Body of pancreas (tissue), 4 donors: ENCODE results near the gene IGF2BP3. TPM values are rescaled to one million over a fixed set of nuclear protein-coding genes. Genes with fewer than 3 reads are reported as not detected.

ENCODE experiments used
- ATAC-seq: fragments of 150-250 bp; one replicate; pipeline ENCODE4 v1.9.1; 2016
- DNase-seq, 4 donors: peaks; one replicate each; pipeline ENCODE4 v3.0.0-alpha.2; 2019
- H3K27ac ChIP-seq, 4 donors: fragments of 200-600 bp; sonication (generic); 1 replicate in 3 of 4; 2 replicates in 1 of 4; pipeline versions ENCODE4 v1.5.1 to v1.6.1; 2016 to 2019; ENCODE audit warnings: mild to moderate bottlenecking in 1 of 4, mixed read lengths in 1 of 4, moderate library complexity in 1 of 4
- H3K27me3 ChIP-seq, 2 donors: fragments of 200-600 bp; sonication (generic); one replicate each; pipeline ENCODE4 v1.6.0; 2016; ENCODE audit warnings: mild to moderate bottlenecking in 1 of 2
- H3K36me3 ChIP-seq, 2 donors: fragments of 200-600 bp; sonication (generic); replicated peaks in 1 of 2; 2 replicates each; pipeline ENCODE4 v1.5.1; 2016; ENCODE audit warnings: low read depth in 2 of 2; ENCODE audit not compliant: insufficient read depth in 1 of 2
- H3K4me1 ChIP-seq: fragments of 200-600 bp; sonication (generic); one replicate; pipeline ENCODE4 v1.6.0; 2016
- H3K4me3 ChIP-seq, 2 donors: fragments of 200-600 bp; sonication (generic); 1 replicate in 1 of 2; 2 replicates in 1 of 2; pipeline ENCODE4 v1.5.1; 2016 to 2019
- H3K9me3 ChIP-seq, 3 donors: fragments of 200-600 bp; sonication (generic); 1 replicate in 2 of 3; 2 replicates in 1 of 3; pipeline ENCODE4 v1.5.1; 2016
- POLR2A ChIP-seq, 3 donors: fragments of 450-650 bp; IDR thresholded peaks; one replicate each; pipeline ENCODE4 v1.6.1; 2016; ENCODE audit warnings: antibody characterized with exemption in 3 of 3, mild to moderate bottlenecking in 2 of 3
- WGBS, 2 donors: methylation state at CpG; one replicate each; pipeline ENCODE4 v1.1.5; 2017; 5-methylcytosine and 5-hydroxymethylcytosine counted together
- intact Hi-C: fragments of 100-400 bp; cut with DNase I; formaldehyde crosslinking; loops from one replicate; pipeline ENCODE4 v1.15.1; 2023
- total RNA-seq, 2 donors: library from RNA; depleted of rRNA; stranded (reverse); fragments of >200 nt; gene quantifications; one replicate each; pipeline ENCODE4 v1.1.0, GENCODE V29; 2016
- TF ChIP-seq, protein P1 (sequence below), 7 experiments: fragments of 450-650 bp in 4 of 7; fragments of 200-600 bp in 3 of 7; sonication (generic) in 3 of 7; IDR thresholded peaks; one replicate each; pipeline ENCODE4 v1.5.1; 2016 to 2019; ENCODE audit warnings: antibody characterized with exemption in 7 of 7

The IGF2BP3 gene
- total RNA-seq, 2 donors from 2014 or later = 0.33 to 1.3 TPM

DNA sequence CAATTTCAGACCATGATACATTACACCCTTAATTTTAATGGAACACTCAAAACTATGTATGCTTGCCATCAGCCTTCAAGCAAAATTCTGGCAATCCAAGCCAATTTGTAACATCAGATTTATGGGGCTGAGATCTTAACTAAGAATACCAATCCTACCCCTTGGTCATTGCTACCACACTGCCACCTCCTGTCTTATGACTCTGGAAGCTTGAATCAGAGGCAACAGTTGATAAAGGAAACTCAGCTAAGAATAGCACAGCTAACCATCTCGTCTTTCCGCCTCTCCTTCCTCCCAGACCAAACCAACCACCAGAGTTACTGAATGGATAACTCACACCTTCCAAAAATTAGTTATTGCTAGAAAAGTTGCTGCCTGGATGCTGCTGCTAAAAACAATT is 7.4 kb downstream of the IGF2BP3 start:
- 7 to 13% methylated on average over 2 of the region's 2 CpGs for WGBS, 2 donors
- intact Hi-C loops = no loop called here
- DNase-seq = peak in 1 of 4 donors; percentile 18

DNA sequence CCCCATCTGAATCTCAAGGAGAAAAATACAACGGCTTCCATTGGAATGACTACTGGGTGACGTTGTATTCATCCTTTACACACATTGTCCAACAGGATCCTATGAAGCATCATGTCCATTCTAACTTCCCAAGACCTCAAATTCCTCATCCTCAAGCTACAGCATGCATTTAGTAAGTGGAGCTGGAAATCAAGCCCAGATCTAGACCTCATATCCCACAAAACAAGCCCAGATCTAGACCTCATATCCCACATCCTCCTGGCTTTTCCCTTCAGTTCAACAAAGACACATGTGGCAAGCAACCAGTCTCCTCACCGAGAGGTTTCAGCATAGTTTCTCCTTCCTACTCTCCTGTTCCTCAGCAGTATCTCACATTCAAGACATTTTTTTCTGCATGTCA is 12.2 kb downstream of the IGF2BP3 start:
- no peak for DNase-seq
- 71 to 75% methylated on average over 3 of the region's 3 CpGs for WGBS, 2 donors
- Histone ChIP-seq H3K27me3 (peaks cover 0 to under 1% of the 10 kb centered on the region in 2 donors), H3K27ac (no peak overlapping the region), H3K4me1 (no peaks in the 10 kb centered on the region), H3K36me3 (no peaks in the 10 kb centered on the region), H3K4me3 (no peak overlapping the region), H3K9me3 (no peaks in the 10 kb centered on the region)
- TF ChIP-seq, protein P1, sequence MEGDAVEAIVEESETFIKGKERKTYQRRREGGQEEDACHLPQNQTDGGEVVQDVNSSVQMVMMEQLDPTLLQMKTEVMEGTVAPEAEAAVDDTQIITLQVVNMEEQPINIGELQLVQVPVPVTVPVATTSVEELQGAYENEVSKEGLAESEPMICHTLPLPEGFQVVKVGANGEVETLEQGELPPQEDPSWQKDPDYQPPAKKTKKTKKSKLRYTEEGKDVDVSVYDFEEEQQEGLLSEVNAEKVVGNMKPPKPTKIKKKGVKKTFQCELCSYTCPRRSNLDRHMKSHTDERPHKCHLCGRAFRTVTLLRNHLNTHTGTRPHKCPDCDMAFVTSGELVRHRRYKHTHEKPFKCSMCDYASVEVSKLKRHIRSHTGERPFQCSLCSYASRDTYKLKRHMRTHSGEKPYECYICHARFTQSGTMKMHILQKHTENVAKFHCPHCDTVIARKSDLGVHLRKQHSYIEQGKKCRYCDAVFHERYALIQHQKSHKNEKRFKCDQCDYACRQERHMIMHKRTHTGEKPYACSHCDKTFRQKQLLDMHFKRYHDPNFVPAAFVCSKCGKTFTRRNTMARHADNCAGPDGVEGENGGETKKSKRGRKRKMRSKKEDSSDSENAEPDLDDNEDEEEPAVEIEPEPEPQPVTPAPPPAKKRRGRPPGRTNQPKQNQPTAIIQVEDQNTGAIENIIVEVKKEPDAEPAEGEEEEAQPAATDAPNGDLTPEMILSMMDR (IDR thresholded peaks at IDR 0.05) = no peak
- no peak for TF ChIP-seq POLR2A (IDR thresholded peaks at IDR 0.05)
- ATAC-seq = no peak
- intact Hi-C loops = no loop called here

More for the DNA sequence above, 7.4 kb downstream of the IGF2BP3 start:
- Histone ChIP-seq H3K4me3 (no peak overlapping the region), H3K27ac (no peak overlapping the region), H3K4me1 (no peaks in the 10 kb centered on the region), H3K27me3 (peaks cover 0 to 19% of the 10 kb centered on the region in 2 donors), H3K36me3 (no peaks in the 10 kb centered on the region), H3K9me3 (no peaks in the 10 kb centered on the region)
- peak; percentile 47 for ATAC-seq
- no peak for TF ChIP-seq POLR2A (IDR thresholded peaks at IDR 0.05)
- TF ChIP-seq, protein P1 (IDR thresholded peaks at IDR 0.05) = peak in 3 of 7 experiments; percentile 36 to 42 (median 38)

DNA sequence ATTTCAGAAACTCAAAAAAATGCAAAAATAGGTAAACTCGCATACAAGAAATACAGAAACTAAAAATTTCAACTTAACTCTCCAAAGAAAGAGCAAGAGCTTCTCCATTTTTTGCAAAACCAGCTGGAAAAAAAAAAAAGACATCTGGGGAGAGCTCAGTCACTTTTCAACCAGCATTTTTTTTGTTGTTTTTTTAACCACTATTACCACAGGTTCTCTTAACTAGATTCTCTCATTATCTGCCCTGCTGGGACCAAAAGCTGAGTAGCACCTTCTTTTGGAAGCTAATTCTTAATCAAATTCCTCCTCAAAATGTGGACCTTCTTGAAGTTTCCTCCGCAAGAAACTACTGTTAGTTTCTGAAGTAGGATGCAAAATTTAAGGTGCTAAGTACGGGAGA is 14.2 kb downstream of the IGF2BP3 start:
- WGBS, 2 donors = 81 to 89% methylated on average over 3 of the region's 3 CpGs
- no peaks in the 10 kb centered on the region for H3K36me3 ChIP-seq
- no peak overlapping the region for H3K4me3 ChIP-seq
- H3K27me3 ChIP-seq = no peaks in the 10 kb centered on the region
- ATAC-seq (no peak), DNase-seq (no peak)
- intact Hi-C loops = no loop called here
- H3K27ac ChIP-seq = no peak overlapping the region
- TF ChIP-seq POLR2A (IDR thresholded peaks at IDR 0.05) = no peak
- TF ChIP-seq, protein P1 (IDR thresholded peaks at IDR 0.05) = no peak
- H3K4me1 ChIP-seq = no peaks in the 10 kb centered on the region
- no peaks in the 10 kb centered on the region for H3K9me3 ChIP-seq

DNA sequence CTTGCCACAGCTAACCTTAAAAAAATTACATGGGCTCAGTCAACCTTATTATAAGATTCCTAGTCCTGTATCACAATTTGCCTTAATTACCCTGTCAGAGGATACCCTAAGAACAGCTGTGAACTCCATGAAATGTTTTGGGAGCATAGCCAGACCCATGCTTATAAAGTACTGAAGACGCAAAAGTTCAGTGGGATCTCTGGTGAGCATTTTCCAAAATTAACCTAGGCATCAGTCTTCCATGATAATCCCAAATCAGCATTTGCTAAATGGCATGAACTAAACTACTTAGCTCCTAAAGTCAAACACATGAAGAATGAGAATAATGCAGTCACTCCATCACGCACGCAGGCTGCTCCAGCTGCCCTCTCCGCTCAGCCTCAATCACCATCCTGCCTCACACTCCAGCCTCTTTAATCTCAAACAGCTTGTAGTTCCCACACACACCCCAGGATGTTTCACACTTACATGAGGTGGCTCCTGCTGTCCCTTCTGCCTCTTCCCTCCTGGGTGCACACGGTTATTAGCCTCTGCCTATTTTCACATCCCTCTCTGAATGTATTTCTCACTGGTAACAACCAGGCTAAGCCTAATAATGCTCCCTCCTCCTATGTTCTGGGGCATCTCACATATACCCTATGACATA is 15.3 kb downstream of the IGF2BP3 start:
- DNase-seq (no peak), ATAC-seq (no peak)
- no peaks in the 10 kb centered on the region for H3K9me3 ChIP-seq
- no peak for TF ChIP-seq POLR2A (IDR thresholded peaks at IDR 0.05)
- TF ChIP-seq, protein P1 (IDR thresholded peaks at IDR 0.05) = no peak
- no peaks in the 10 kb centered on the region for H3K4me1 ChIP-seq
- H3K27ac ChIP-seq = no peak overlapping the region
- no peaks in the 10 kb centered on the region for H3K36me3 ChIP-seq
- no peak overlapping the region for H3K4me3 ChIP-seq
- no peaks in the 10 kb centered on the region for H3K27me3 ChIP-seq
- 68 to 71% methylated on average over 5 of the region's 5 CpGs for whole genome bisulfite sequencing, 2 donors
- intact Hi-C loops = no loop called here

DNA sequence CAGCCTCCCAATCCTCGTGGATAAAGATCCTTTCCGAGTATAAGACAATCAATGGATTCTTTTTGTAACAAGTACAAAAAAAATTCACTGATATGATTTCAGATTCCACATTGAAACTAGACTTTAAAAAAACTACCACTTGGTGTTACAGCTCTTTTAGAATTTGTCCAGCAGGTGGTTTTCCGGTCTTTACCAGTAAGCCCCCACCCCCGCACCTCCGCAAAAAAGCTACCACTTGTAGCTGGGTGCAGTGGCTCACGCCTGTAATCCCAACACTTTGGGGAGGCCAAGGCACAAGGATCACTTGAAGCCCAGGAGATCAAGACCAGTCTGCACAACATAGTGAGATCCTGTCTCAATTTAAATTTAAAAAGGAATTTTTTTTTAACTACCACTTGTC is 19.8 kb downstream of the IGF2BP3 start:
- Histone ChIP-seq H3K36me3 (no peaks in the 10 kb centered on the region), H3K27ac (no peak overlapping the region), H3K27me3 (no peaks in the 10 kb centered on the region), H3K4me1 (no peaks in the 10 kb centered on the region), H3K9me3 (no peaks in the 10 kb centered on the region), H3K4me3 (no peak overlapping the region)
- WGBS, 2 donors = 69 to 77% methylated on average over 6 of the region's 6 CpGs
- ATAC-seq (no peak), DNase-seq (no peak)
- no peak for TF ChIP-seq POLR2A (IDR thresholded peaks at IDR 0.05)
- TF ChIP-seq, protein P1 (IDR thresholded peaks at IDR 0.05) = no peak
- intact Hi-C loops = no loop called here
